ENCODE data around the gene TRIM65. TPM values are rescaled to one million over a fixed set of nuclear protein-coding genes. Genes with fewer than 3 reads are reported as not detected.

Gene TRIM65
- total and polyA plus RNA-seq, 2 of the 13 experiments (the other 11 are each of a cell fraction or from before 2014, with no cell fraction given) = 10.3 to 22.4 TPM

DNA sequence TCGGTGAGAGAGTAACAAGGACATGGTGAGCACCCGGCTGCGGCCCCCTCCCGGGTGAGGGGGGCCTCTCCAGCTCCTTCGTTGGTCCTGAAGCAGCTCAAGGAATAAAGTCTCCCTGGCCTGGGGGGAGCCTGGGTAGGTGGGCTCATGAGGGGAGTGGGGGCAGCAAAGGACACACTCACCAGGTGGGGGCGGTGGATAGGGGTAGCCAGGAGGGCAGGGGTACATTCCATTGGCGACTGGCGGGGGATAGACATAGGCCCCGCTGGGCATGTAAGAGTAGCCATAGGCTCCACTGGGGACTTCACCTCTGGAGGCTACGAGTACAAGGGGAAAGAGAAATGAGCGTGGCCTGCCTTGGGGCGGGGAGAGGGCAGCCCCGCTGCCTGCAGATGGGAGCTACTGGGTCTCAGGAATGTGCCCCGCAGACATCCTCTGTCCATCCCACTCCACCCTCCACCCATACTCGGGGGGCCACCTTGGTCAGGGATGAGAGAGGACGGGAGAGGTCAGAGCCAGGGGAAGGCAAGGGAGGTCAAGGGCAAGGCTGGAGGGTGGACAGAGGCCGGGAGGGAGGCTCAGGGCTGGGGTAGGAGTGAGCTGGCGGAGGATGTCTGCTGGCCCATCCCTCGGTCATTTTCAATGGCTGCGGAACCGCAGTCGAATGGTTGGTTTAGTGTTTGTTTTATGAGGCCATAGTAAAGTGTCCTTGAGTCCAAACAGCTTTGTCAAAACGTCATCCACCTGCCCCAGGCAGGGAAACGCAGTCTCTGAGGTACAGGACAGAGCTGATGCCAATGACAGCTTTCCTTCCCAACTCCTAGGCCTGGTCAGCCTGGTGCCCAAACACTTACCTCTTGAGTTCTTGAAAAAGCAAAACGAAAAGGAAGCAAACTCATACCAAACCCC is 48.9 kb downstream of the TRIM65 start (continued):
- no peak for TF ChIP-seq ZNF12 (CRISPR knock-in tag; IDR thresholded peaks at IDR 0.05)
- TF ChIP-seq, protein P1, sequence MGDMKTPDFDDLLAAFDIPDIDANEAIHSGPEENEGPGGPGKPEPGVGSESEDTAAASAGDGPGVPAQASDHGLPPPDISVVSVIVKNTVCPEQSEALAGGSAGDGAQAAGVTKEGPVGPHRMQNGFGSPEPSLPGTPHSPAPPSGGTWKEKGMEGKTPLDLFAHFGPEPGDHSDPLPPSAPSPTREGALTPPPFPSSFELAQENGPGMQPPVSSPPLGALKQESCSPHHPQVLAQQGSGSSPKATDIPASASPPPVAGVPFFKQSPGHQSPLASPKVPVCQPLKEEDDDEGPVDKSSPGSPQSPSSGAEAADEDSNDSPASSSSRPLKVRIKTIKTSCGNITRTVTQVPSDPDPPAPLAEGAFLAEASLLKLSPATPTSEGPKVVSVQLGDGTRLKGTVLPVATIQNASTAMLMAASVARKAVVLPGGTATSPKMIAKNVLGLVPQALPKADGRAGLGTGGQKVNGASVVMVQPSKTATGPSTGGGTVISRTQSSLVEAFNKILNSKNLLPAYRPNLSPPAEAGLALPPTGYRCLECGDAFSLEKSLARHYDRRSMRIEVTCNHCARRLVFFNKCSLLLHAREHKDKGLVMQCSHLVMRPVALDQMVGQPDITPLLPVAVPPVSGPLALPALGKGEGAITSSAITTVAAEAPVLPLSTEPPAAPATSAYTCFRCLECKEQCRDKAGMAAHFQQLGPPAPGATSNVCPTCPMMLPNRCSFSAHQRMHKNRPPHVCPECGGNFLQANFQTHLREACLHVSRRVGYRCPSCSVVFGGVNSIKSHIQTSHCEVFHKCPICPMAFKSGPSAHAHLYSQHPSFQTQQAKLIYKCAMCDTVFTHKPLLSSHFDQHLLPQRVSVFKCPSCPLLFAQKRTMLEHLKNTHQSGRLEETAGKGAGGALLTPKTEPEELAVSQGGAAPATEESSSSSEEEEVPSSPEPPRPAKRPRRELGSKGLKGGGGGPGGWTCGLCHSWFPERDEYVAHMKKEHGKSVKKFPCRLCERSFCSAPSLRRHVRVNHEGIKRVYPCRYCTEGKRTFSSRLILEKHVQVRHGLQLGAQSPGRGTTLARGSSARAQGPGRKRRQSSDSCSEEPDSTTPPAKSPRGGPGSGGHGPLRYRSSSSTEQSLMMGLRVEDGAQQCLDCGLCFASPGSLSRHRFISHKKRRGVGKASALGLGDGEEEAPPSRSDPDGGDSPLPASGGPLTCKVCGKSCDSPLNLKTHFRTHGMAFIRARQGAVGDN (CRISPR knock-in tag; IDR thresholded peaks at IDR 0.05) = no peak
- TF ChIP-seq PHF20 (CRISPR knock-in tag; IDR thresholded peaks at IDR 0.05) = no peak; the same call in 1 of the 2 replicates
- TF ChIP-seq POLR2AphosphoS2 (IDR thresholded peaks at IDR 0.05; ENCODE audit: low read depth, low read length) = no peak
- TF ChIP-seq, protein P2, sequence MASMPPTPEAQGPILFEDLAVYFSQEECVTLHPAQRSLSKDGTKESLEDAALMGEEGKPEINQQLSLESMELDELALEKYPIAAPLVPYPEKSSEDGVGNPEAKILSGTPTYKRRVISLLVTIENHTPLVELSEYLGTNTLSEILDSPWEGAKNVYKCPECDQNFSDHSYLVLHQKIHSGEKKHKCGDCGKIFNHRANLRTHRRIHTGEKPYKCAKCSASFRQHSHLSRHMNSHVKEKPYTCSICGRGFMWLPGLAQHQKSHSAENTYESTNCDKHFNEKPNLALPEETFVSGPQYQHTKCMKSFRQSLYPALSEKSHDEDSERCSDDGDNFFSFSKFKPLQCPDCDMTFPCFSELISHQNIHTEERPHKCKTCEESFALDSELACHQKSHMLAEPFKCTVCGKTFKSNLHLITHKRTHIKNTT (CRISPR knock-in tag; IDR thresholded peaks at IDR 0.05) = no peak
- no peak for TF ChIP-seq ZNF629 (CRISPR knock-in tag; conservative IDR thresholded peaks at IDR 0.05)
- TF ChIP-seq ZNF549 (CRISPR knock-in tag; IDR thresholded peaks at IDR 0.05) = no peak
- TF ChIP-seq, protein P3, sequence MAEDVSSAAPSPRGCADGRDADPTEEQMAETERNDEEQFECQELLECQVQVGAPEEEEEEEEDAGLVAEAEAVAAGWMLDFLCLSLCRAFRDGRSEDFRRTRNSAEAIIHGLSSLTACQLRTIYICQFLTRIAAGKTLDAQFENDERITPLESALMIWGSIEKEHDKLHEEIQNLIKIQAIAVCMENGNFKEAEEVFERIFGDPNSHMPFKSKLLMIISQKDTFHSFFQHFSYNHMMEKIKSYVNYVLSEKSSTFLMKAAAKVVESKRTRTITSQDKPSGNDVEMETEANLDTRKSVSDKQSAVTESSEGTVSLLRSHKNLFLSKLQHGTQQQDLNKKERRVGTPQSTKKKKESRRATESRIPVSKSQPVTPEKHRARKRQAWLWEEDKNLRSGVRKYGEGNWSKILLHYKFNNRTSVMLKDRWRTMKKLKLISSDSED (CRISPR knock-in tag; IDR thresholded peaks at IDR 0.05) = no peak
- no peak for TF ChIP-seq TAF15 (IDR thresholded peaks at IDR 0.05; ENCODE audit: low read depth, low read length, poor library complexity, severe bottlenecking)
- TF ChIP-seq MLXIP (CRISPR knock-in tag; IDR thresholded peaks at IDR 0.05; ENCODE audit: borderline replicate concordance) = no peak
- no peak for TF ChIP-seq ZNF839 (CRISPR knock-in tag; IDR thresholded peaks at IDR 0.05; ENCODE audit: borderline replicate concordance)
- no peak for TF ChIP-seq MYNN (CRISPR knock-in tag; IDR thresholded peaks at IDR 0.05; ENCODE audit: low read depth)
- no peak for TF ChIP-seq ZNF891 (CRISPR knock-in tag; IDR thresholded peaks at IDR 0.05)
- no peak for TF ChIP-seq ZNF75D (CRISPR knock-in tag; IDR thresholded peaks at IDR 0.05; ENCODE audit: borderline replicate concordance)
- no peak for TF ChIP-seq SRF (IDR thresholded peaks at IDR 0.05; ENCODE audit: low read depth, low read length)
- no peak for TF ChIP-seq GATA4 (IDR thresholded peaks at IDR 0.05; ENCODE audit: borderline replicate concordance, low read depth)

Data from HepG2 (cell line).